HG03469 (cell line): Measurements from ENCODE around the gene ANKRD24.
A peak's percentile ranks its signal among the peaks of the same experiment; 100 is the strongest.
"Not testable (repeated sequence)": the region's sequence is repeated elsewhere in the genome, so short reads cannot be mapped to it uniquely, and the experiment has no call there.

Source experiments
- ATAC-seq: cut with Tn5 transposase; IDR thresholded peaks from one replicate; pipeline ENCODE4 v1.9.1; 2021; ENCODE audit warnings: mild to moderate bottlenecking, moderate library complexity, moderate number of reproducible peaks; ENCODE audit not compliant: unreplicated experiment

The ANKRD24 gene

DNA sequence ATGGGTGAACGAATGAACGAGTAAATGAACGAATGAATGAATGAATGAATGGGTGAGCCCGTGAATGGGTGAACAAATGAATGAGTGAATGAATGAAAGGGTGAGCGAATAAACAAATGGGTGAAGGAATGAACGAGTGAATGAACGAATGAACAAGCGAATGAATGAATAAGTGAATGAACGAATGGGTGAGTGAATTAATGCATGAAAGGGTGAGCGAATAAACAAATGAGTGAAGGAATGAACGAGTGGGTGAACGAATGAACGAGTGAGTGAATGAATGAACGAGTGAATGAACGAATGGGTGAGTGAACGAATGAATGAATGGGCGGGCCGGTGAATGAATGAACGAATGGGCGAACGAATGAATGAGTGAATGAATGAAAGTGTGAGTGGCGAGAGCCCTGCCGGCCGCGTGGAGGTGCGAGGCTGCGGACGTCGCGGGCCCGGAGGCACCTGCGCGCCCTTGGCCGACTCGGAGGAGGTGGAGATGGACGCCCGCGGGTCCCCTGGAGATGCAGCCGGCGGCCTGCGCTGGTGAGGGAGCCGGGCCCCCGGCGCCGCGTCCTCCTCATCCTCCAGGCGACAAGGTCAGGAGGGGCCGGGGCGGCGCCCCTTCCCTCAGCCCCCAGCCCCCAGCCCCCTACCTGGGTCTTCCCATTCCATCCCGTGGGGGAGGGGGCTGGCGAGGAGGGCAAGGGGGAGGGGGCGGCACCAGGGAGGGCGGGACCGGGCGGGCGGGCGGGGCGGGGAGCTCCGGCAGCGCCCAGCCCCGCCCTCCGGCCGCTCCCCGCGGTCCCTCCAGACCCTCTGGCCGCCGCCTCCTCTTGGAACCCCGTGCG, 15.4 kb downstream of the ANKRD24 start:
- ATAC-seq: no peak

DNA sequence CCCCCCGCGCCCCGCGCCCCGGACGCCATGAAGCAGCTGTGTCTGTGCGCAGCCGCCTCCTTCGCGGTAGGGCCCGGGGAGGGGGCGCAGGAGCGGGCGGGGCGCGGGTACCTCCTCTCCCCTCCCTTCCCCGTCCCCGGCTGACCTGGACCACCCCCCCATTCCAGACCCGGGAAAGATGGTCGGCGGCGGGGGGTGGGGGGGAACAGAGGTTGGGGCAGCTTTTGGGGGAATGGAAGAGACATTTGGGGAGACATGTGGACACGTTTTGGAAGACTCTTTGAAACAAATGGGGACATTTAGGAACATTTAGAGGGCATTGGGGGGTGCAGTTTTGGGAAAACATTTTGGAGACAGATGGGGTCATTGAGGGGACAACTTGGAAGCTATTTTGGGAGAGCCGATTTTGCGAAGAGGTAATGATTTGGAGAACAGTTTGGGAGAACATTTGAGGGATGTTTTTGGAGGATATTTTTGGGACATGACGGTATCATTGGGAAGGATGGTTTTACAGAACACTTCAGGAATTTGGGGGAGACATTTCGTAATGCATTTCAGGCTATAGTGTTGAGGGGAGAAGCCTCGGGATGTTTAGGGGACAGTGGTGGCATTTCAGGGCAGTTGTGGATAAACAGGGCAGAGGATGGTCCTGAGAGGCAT, 16.1 kb downstream of the ANKRD24 start:
- no peak for ATAC-seq

DNA sequence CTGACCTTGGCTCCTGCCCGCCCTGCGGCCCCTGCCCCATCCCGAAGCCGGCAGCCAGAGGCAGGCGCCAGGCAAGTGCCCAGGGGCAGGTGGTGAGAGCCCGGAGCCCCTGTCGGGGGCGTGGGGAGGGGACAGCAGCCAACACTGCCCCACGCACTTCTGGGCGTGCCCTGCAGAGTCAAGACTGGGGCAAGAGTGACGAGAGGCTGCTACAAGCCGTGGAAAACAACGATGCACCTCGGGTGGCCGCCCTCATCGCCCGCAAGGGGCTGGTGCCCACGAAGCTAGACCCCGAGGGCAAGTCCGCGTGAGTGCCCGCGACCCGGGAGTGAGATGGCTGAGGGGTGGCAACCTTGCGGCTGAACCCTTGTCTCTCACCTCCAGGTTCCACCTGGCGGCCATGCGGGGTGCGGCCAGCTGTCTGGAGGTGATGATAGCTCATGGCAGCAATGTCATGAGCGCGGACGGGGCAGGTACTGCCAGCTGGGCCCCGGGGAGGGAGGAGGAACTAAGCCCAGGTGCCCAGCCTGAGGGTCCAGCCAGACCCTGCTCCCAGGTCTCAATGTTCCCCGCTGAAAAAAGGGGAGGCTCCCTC, 17.3 kb downstream of the ANKRD24 start:
- ATAC-seq: no peak

DNA sequence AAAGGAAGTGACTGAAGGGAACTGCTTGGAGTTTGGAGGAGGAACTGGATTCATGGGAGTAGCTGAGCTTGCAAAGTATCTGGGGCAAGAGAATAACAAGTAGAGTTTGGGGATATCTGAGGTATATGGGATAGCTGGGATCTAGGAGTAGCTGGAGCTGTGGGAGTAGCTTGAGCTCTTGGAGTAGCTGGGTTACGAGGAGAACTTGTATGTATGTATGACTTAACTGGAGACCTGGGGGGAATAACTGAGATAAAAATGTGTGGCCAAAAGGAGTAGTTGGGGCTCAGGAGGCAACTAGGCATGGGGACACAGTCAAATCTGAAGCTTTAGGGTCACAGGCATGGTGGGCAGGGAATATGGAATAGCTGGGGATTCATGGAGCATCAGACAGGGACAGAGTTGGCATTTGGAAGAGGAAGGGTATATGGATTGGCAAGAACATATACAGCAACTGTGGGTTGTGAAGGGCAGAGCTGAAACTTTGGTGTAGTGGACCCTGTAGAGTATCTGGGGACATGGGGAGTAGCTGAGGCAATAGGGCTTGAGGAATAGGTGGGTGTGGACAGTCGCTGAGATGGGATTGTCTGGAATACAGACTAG, 18.6 kb downstream of the ANKRD24 start:
- ATAC-seq: no peak

DNA sequence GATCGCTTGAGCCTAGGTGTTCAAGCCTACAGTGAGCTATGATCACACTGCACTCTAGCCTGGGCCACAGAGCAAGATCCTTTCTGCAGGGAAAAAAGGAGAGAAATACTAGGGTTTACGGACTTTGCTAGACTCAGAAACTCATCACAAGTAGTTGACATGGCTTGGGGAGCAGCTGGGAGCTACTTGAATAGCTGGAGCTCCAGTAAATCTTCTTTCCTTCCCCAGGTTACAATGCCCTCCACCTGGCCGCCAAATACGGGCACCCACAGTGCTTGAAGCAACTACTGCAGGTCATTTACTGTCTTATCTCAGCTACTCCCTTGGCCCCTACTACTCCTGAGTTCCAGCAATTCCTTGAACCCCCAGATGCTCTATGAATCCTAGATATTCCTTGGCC, 19.3 kb downstream of the ANKRD24 start:
- ATAC-seq: no peak

DNA sequence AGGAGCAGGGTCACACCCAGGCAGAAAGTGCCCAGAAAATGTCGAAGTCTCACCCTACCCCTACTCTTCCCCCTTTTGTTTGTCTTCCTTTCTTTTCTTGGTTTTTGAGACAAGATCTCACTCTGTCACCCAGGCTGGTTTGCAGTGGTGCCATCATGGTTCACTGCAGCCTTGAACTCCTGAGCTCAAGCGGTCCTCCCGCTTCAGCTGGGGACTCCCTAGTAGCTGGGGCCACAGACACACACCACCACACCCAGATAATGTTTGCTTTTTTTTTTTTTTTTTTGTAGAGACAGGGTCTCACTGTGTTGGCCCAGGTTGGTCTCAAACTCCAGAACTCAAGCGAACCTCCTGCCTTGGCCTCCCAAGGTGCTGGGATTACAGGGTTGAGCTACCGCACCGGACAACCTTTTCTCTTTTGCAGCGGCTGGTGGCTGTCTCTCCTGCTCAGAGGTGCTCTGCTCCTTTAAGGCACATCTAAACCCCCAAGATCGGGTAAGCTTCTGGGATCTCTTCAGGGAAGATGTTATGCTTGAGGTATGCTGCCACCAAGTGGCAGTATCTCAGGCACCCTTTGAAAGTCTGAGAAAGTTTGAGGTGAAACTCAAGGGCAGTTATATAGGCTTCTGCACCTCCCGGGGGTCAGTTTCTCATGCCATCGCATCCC, 24.5 kb downstream of the ANKRD24 start:
- ATAC-seq: no peak

DNA sequence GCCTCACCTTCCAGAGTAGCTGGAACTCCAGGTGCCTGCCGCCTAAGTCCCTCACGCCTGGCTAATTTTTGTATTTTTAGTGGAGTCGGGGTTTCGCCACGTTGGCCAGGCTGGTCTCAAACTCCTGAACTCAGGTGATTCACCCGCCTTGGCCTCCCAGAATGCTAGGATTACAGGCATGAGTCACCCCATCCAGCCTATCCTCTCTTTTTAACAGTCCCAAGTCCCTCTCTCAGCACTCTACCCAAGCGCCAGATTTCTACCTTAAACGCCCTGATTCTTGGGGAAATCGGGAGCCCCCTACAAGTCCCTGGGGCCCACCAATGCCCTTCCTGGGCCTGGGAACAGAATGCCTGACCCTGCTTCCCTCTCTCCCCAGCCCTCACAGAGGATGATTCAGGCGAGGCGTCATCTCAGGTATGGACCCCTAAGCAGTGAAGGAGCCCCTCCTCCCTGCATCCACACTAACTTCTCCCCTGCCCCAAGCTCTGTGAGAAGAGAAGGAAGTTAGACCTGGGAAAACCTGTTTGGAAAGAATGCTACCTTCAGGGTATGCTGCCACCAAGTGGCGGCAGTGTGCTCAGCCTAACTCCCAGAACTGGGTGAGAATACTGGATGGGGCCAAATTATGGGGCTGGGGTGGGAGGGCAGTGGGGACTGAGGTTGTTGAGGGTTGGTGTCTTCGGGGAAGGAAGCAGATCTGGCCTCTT, 26.1 kb downstream of the ANKRD24 start:
- ATAC-seq: no peak

DNA sequence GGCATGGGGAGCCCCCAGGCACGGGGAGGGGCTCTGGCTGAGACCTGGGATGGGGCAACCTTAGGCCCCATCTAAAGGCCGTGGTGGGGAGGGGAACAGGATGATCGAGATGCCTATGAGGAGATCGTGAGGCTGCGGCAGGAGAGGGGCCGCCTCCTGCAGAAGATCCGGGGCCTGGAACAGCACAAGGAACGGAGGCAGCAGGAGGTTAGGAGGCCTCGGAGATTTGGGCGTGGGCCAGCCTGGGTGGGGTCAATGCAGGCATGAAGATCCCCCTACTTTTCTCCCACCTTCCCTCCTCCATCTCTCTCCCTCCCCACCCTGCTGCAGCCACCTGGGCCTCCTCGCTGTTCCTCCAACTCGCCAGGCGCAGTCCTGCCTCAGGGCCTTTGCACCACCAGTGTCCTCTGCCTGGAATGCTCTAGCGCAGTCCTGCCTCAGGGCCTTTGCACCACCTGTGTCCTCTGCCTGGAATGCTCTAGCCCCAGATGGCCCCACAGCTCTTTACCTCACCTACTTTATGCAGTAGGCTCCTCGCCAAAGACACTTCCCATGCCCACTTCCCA, 27.8 kb downstream of the ANKRD24 start:
- ATAC-seq: no peak

DNA sequence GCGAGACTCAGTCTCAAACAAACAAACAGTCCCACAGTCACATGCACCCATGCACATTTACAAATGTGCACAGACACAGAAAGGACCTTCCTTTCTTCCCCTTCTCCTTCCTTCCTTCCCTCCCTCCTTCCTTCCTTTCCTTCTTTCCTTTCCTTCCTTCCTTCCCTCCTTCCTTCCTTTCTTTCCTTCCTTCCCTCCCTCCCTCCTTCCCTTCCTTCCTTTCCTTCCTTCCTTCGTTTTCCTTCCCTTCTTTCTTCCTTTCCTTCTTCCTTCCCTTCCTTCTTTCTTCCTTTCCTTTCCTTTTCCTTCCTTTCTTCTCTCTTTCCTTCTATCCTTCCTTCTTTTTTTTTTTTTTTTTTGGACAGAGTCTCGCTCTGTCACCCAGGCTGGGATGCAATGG, 30.6 kb downstream of the ANKRD24 start:
- no peak for ATAC-seq

DNA sequence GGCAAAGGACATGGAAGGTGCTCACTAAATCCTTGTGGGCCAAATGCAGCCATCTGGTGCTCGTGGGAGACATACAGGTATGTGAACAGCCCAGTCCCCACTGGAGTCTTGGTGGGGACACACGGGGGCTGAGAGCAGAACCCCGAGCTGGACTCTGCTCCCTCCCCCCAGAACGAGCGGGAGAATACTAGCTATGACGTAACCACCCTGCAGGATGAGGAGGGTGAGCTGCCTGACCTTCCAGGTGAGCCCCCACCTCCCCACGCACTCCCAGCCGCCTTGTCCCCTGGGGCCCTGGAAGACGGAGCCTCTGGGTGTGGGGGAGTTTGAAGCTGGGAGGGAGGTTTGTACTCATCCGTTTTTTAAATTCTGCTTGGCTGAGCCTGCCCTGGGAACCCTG, 33.3 kb downstream of the ANKRD24 start:
- ATAC-seq: no peak

DNA sequence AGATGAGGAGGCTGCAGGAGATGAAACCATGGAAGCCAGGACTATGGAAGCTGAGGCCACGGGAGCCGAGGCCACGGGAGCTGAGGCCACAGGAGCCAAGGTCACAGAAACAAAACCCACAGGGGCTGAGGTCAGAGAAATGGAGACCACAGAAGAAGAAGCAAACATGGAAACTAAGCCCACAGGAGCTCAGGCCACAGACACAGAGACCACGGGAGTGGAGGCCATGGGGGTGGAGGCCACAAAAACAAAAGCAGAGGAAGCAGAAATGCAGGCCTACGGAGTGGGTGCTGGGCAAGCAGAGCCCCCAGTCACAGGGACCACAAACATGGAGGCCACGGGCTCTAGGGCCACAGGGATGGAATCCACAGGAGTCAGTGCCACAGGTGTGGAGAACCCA, 34.4 kb downstream of the ANKRD24 start:
- ATAC-seq: no peak

DNA sequence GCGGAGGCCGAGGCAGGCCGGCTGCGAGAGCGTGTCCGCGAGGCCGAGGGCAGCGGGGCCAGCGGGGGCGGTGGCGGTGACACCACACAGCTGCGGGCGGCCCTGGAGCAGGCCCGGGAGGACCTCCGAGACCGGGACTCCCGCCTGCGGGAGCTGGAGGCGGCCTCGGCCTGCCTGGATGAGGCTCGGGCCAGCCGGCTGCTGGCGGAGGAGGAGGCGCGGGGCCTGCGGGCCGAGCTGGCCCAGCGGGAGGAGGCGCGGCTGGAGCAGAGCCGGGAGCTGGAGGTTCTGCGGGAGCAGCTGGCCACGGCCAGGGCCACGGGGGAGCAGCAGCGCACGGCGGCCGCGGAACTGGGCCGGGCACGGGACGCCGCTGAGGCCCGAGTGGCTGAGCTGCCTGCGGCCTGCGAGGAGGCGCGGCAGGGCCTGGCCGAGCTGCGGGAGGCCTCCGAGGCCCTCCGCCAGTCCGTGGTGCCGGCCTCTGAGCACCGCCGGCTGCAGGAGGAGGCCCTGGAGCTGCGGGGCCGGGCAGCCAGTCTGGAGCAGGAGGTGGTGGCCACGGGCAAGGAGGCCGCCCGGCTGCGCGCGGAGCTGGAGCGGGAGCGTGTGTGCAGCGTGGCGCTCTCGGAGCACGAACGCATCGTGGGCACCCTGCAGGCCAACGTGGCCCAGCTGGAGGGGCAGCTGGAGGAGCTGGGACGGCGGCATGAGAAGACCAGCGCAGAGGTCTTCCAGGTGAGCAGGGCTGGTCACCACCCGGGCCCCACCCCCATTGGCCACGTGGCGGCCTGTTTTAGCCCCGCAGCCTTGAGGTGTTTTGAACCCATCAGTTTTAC, 35.2 kb downstream of the ANKRD24 start:
- ATAC-seq: no peak

DNA sequence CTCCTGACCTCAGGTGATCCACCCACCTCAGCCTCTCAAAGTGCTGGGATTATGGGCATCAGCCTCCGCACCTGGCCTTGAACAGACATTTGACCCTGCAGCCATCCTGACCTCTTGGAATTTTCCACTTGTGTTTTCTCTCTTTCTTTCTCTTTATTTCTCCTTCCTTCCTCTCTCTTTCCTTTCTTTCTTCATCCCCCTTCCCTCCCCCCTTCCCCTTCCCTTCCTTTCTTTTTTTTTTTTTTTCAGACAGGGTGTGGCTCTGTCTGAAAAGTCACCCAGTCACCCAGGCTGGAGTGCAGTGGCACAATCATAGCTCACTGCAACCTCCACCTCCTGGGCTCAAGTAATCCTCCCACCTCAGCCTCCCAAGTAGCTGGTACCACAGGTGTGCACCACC, 36.0 kb downstream of the ANKRD24 start:
- not testable (repeated sequence) for ATAC-seq

DNA sequence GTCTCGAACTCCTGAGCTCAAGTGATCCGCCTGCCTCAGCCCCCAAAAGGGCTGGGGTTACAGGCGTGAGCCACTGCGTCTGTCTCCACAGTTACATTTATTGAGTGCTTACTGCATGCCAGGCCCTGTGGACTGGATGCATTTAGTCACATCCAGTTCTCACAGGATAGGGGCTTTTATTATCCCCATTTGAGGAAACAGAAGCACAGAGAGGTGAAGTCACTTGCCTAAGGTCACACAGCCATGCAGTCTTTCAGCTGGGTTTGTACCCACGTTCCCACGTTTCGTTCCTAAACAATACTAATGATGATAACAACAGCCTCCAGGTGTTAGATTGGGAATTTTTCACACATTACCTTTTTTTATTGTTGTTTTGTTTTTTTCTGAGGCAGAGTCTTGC, 37.7 kb downstream of the ANKRD24 start:
- ATAC-seq: no peak

DNA sequence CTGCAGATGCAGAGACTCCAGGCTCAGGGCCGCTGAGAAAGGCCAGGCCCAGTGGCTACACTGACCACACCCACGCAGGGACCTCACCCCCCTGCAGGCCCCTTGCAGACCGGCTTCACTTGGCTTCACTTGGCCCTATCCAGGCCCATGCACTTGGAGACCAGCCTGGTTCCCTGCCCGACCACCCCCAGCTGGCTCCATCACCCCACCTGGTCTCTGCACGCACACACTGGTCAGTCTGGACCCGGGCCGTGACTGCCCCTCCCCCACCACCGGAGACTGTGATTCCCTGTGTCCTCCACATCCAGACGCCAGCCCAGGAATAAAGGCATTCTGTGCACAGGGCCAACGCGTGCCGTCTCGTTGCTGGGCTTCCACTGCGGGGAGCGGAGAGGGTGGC, 42.0 kb downstream of the ANKRD24 start:
- no peak for ATAC-seq

DNA sequence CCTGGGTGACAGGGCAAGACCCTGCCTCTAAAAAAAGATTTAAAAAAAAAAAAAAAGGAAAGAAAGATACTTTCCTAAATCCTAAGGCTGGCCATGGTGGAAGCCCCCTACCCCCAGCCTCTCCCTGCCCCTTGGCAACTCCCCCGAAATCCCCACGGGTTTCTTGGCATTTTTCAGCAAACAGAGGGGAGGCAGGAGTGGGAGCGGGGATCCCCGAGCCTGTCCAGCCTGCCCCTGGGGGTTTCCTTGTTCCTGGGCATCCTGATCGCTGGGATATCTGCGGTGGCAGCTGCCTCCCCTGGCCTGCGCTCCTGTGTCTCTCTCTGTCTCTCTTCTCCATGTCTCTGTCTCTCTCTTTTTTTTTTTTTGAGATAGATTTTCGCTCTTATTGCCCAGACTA, 43.4 kb downstream of the ANKRD24 start:
- no peak for ATAC-seq

DNA sequence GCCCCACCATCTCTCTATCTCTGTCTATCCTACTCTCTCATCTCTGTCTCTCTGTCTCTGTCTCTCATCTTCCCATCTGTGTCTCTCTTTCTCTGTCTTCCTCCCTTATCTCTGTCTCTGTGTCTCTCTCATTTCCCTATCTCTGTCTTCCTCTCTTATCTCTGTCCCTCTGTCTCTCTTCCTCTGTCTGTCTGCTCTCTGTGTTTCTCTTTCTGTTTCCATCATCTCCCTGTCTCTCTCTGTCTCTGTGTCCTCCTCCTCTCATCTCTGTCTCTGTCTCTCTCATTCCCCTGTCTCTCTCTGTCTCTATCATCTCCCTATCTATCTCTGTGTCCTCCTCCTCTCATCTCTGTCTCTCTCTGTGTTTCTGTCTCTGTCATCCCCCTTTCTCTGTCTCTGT, 45.3 kb downstream of the ANKRD24 start:
- ATAC-seq: no peak

DNA sequence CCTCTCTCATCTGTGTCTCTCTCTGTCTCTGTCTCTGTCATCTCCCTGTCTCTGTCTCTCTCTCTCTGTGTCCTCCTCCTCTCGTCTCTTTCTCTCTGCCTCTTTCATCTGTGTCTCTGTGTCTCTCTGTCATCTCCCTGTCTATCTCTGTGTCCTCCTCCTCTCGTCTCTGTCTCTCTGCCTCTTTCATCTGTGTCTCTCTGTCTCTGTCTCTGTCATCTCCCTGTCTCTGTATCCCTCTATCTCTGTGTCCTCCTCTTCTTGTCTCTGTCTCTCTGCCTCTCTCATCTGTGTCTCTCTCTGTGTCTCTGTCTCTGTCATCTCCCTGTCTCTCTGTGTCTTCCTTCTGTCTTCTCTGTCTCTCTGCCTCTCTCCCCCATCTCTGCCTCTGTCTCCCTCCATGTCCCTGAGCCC, 46.3 kb downstream of the ANKRD24 start:
- ATAC-seq: no peak

DNA sequence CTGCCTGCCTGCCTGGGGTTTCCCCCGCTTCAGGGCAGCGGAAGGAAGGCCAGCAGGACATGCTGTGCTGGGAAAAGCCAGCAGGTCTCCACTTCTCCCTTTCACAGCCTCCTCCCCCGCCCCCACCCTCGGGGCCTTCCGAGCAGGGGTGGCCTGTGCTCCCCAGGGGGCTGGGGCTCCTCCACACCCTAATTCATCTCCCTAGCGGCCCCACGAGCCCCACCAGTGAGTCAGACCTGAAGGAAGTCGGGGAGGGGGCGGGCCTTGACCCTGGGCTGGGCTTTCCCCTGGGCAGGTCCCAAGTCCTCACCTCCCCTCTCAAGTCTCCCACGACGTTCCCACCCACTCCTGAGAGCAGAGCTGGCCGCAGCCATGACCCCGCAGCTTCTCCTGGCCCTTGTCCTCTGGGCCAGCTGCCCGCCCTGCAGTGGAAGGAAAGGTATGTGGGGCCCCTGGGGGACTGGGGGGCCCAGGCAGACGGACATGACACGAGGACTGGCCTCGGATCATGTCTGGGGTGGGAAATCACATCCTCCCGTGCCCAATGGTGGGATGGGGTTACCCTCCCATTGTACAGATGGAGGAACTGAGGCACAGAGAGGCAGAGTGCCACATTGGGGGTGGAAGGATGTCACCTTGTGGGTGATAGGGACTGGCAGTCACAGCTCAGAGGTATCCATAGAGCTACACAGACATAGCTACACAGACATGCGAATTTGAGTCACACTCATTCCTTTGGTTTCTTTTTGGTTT, 46.9 kb downstream of the ANKRD24 start, which contains the start of gene EBI3:
EBI3 (plus strand) TSS at position 345 of the 753 bp plus-strand sequence; CDS start at position 373, 28 bp downstream.
- ATAC-seq: peak; percentile 40
